GM23338 (cell line): Measurements from ENCODE around the gene ODAD4. TPM values are rescaled to one million over a fixed set of nuclear protein-coding genes. Genes with fewer than 3 reads are reported as not detected.

Source experiments
- ATAC-seq: fragments of 200-7000 bp; cut with Tn5 transposase; 3 replicates; pipeline ENCODE4 v1.9.1; 2020
- DNase-seq: peaks from one replicate; pipeline ENCODE4 v3.0.0-alpha.2; 2015; ENCODE audit warnings: low spot score
- H2AFZ ChIP-seq: fragments of 200-600 bp; sonication (generic); 2 replicates; pipeline ENCODE4 v1.8.0; 2016; ENCODE audit warnings: antibody characterized with exemption, mild to moderate bottlenecking, moderate library complexity
- H3F3A ChIP-seq: fragments of 200-600 bp; sonication (generic); replicated peaks from 2 replicates; pipeline ENCODE4 v1.8.0; 2017; ENCODE audit warnings: antibody characterized with exemption, mixed run types, low read depth
- H3K27ac ChIP-seq: fragments of 200-600 bp; sonication (generic); 2 replicates; pipeline ENCODE4 v1.6.1; 2016; ENCODE audit warnings: low read depth
- H3K27me3 ChIP-seq: fragments of 200-600 bp; sonication (generic); 2 replicates; pipeline ENCODE4 v1.8.0; 2016; ENCODE audit warnings: mild to moderate bottlenecking, mixed run types, moderate library complexity; ENCODE audit not compliant: insufficient read depth
- H3K36me3 ChIP-seq: fragments of 200-600 bp; sonication (generic); 2 replicates; pipeline ENCODE4 v1.8.0; 2016; ENCODE audit warnings: mild to moderate bottlenecking; ENCODE audit not compliant: insufficient read depth
- H3K4me1 ChIP-seq: fragments of 200-600 bp; sonication (generic); 2 replicates; pipeline ENCODE4 v1.8.0; 2016; ENCODE audit warnings: mild to moderate bottlenecking, moderate library complexity; ENCODE audit not compliant: insufficient read depth
- H3K4me2 ChIP-seq: fragments of 200-600 bp; sonication (generic); 2 replicates; pipeline ENCODE4 v1.7.1; 2017; ENCODE audit warnings: mixed run types
- H3K4me3 ChIP-seq: fragments of 200-600 bp; sonication (generic); 2 replicates; pipeline ENCODE4 v1.6.1; 2016; ENCODE audit warnings: mixed run types
- H3K79me2 ChIP-seq: fragments of 200-600 bp; sonication (generic); replicated peaks from 2 replicates; pipeline ENCODE4 v1.8.0; 2017; ENCODE audit warnings: mild to moderate bottlenecking; ENCODE audit not compliant: insufficient read depth
- H3K9me2 ChIP-seq: fragments of 200-600 bp; sonication (generic); 2 replicates; pipeline ENCODE4 v1.8.0; 2017; ENCODE audit not compliant: insufficient read depth
- H4K20me1 ChIP-seq: fragments of 200-600 bp; sonication (generic); replicated peaks from 2 replicates; pipeline ENCODE4 v1.8.0; 2017; ENCODE audit warnings: mild to moderate bottlenecking; ENCODE audit not compliant: insufficient read depth
- H3K27ac Mint-ChIP-seq: 2 replicates; pipeline ENCODE4 v1.8.0; 2020; ENCODE audit warnings: inconsistent platforms, mild to moderate bottlenecking, moderate library complexity, mixed read lengths
- H3K27me3 Mint-ChIP-seq: 3 replicates; pipeline ENCODE4 v1.8.0; 2022; ENCODE audit warnings: low read depth, mild to moderate bottlenecking, moderate library complexity, mixed read lengths, inconsistent platforms; ENCODE audit not compliant: insufficient read depth, poor library complexity
- H3K36me3 Mint-ChIP-seq: 3 replicates; pipeline ENCODE4 v1.8.0; 2021; ENCODE audit warnings: low read depth, mild to moderate bottlenecking, inconsistent platforms, moderate library complexity, mixed read lengths
- H3K4me1 Mint-ChIP-seq: 3 replicates; pipeline ENCODE4 v1.8.0; 2020; ENCODE audit warnings: mild to moderate bottlenecking, inconsistent platforms, mixed read lengths
- H3K4me3 Mint-ChIP-seq: 3 replicates; pipeline ENCODE4 v1.8.0; 2021; ENCODE audit warnings: moderate library complexity, mild to moderate bottlenecking, inconsistent platforms, mixed read lengths
- H3K9me3 Mint-ChIP-seq: 3 replicates; pipeline ENCODE4 v1.8.0; 2020; ENCODE audit warnings: moderate library complexity, mild to moderate bottlenecking, inconsistent platforms, mixed read lengths
- CREB1 ChIP-seq: fragments of 250-450 bp; sonication (Bioruptor Pico); IDR thresholded peaks from 2 replicates; pipeline ENCODE4 v1.5.0; 2020; ENCODE audit warnings: low read depth, mild to moderate bottlenecking, moderate library complexity
- EZH2 ChIP-seq: fragments of 200-600 bp; sonication (generic); IDR thresholded peaks from one replicate; pipeline ENCODE4 v1.8.0; 2017; ENCODE audit warnings: antibody characterized with exemption, mild to moderate bottlenecking, low read depth; ENCODE audit not compliant: unreplicated experiment
- EZH2phosphoT487 ChIP-seq: fragments of 200-600 bp; sonication (generic); IDR thresholded peaks from one replicate; pipeline ENCODE4 v1.8.1; 2018; ENCODE audit warnings: antibody characterized with exemption; ENCODE audit not compliant: unreplicated experiment
- JUNB ChIP-seq: IDR thresholded peaks from one replicate; pipeline ENCODE4 v1.6.1; 2016; ENCODE audit warnings: antibody characterized with exemption; ENCODE audit not compliant: unreplicated experiment
- NANOG ChIP-seq: IDR thresholded peaks from 2 replicates; pipeline ENCODE4 v1.6.1; 2016; ENCODE audit warnings: antibody characterized with exemption, borderline replicate concordance
- STAT1 ChIP-seq: IDR thresholded peaks from one replicate; pipeline ENCODE4 v1.6.1; 2016; ENCODE audit warnings: antibody characterized with exemption; ENCODE audit not compliant: unreplicated experiment
- ZNF114 ChIP-seq: fragments of 250-450 bp; sonication (Bioruptor Pico); IDR thresholded peaks from 2 replicates; pipeline ENCODE4 v1.5.0; 2020; ENCODE audit warnings: mild to moderate bottlenecking, moderate library complexity
- ZNF331 ChIP-seq: fragments of 250-450 bp; sonication (Bioruptor Pico); IDR thresholded peaks from 2 replicates; pipeline ENCODE4 v1.5.0; 2020; ENCODE audit warnings: low read depth, mild to moderate bottlenecking, moderate library complexity
- polyA plus RNA-seq: library from polyadenylated mRNA; unstranded; fragments of >200 nt; fragmentation: Nextera tagmentation; extraction: Ambion mirVana; gene quantifications from 2 replicates; pipeline ENCODE4 v1.2.1, GENCODE V29; 2016
- total RNA-seq: library from RNA; depleted of rRNA; stranded (reverse); fragments of >200 nt; shearing (Covaris generic); gene quantifications from 2 replicates; pipeline ENCODE4 v1.2.3, GENCODE V29; 2014
- TF ChIP-seq, protein P1 (sequence below): IDR thresholded peaks from one replicate; pipeline ENCODE4 v1.6.1; 2018; ENCODE audit warnings: antibody characterized with exemption; ENCODE audit not compliant: unreplicated experiment
- TF ChIP-seq, protein P2 (sequence below): IDR thresholded peaks from 2 replicates; pipeline ENCODE4 v1.6.1; 2016; ENCODE audit warnings: antibody characterized with exemption
- TF ChIP-seq, protein P3 (sequence below), 2 experiments: fragments of 200-600 bp in 1 of 2; sonication (generic) in 1 of 2; conservative IDR thresholded peaks; 2 replicates each; pipeline versions ENCODE4 v1.5.1 to v1.6.1; 2016 to 2017; ENCODE audit warnings: antibody characterized with exemption in 2 of 2, low read depth in 2 of 2, mild to moderate bottlenecking in 2 of 2, moderate library complexity in 1 of 2
- TF ChIP-seq, protein P4 (sequence below): fragments of 250-450 bp; sonication (Bioruptor Pico); IDR thresholded peaks from 2 replicates; pipeline ENCODE4 v1.5.0; 2020; ENCODE audit warnings: mild to moderate bottlenecking, moderate library complexity

ODAD4 gene
- total and polyA plus RNA-seq, 2 experiments from 2014 or later, result 1.7 to 1.8 TPM

GRCh38 chr17:41915566-41915965 is 14.9 kb upstream of the ODAD4 start (continued):
- TF ChIP-seq, protein P1, sequence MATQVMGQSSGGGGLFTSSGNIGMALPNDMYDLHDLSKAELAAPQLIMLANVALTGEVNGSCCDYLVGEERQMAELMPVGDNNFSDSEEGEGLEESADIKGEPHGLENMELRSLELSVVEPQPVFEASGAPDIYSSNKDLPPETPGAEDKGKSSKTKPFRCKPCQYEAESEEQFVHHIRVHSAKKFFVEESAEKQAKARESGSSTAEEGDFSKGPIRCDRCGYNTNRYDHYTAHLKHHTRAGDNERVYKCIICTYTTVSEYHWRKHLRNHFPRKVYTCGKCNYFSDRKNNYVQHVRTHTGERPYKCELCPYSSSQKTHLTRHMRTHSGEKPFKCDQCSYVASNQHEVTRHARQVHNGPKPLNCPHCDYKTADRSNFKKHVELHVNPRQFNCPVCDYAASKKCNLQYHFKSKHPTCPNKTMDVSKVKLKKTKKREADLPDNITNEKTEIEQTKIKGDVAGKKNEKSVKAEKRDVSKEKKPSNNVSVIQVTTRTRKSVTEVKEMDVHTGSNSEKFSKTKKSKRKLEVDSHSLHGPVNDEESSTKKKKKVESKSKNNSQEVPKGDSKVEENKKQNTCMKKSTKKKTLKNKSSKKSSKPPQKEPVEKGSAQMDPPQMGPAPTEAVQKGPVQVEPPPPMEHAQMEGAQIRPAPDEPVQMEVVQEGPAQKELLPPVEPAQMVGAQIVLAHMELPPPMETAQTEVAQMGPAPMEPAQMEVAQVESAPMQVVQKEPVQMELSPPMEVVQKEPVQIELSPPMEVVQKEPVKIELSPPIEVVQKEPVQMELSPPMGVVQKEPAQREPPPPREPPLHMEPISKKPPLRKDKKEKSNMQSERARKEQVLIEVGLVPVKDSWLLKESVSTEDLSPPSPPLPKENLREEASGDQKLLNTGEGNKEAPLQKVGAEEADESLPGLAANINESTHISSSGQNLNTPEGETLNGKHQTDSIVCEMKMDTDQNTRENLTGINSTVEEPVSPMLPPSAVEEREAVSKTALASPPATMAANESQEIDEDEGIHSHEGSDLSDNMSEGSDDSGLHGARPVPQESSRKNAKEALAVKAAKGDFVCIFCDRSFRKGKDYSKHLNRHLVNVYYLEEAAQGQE, result no peak
- TF ChIP-seq, protein P2, sequence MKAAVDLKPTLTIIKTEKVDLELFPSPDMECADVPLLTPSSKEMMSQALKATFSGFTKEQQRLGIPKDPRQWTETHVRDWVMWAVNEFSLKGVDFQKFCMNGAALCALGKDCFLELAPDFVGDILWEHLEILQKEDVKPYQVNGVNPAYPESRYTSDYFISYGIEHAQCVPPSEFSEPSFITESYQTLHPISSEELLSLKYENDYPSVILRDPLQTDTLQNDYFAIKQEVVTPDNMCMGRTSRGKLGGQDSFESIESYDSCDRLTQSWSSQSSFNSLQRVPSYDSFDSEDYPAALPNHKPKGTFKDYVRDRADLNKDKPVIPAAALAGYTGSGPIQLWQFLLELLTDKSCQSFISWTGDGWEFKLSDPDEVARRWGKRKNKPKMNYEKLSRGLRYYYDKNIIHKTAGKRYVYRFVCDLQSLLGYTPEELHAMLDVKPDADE, result no peak

- ATAC-seq (no peak), DNase-seq (no peak)
- H4K20me1 ChIP-seq, result peaks cover 57% of the 10 kb centered on the region
- no peak for TF ChIP-seq STAT1
- TF ChIP-seq ZNF114 (CRISPR knock-in tag), result no peak
- TF ChIP-seq, protein P2, result no peak
- TF ChIP-seq, protein P3, sequence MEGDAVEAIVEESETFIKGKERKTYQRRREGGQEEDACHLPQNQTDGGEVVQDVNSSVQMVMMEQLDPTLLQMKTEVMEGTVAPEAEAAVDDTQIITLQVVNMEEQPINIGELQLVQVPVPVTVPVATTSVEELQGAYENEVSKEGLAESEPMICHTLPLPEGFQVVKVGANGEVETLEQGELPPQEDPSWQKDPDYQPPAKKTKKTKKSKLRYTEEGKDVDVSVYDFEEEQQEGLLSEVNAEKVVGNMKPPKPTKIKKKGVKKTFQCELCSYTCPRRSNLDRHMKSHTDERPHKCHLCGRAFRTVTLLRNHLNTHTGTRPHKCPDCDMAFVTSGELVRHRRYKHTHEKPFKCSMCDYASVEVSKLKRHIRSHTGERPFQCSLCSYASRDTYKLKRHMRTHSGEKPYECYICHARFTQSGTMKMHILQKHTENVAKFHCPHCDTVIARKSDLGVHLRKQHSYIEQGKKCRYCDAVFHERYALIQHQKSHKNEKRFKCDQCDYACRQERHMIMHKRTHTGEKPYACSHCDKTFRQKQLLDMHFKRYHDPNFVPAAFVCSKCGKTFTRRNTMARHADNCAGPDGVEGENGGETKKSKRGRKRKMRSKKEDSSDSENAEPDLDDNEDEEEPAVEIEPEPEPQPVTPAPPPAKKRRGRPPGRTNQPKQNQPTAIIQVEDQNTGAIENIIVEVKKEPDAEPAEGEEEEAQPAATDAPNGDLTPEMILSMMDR (conservative IDR thresholded peaks at IDR 0.05; ENCODE audit: low read depth in 2 of 2), result no peak
- TF ChIP-seq, protein P4, sequence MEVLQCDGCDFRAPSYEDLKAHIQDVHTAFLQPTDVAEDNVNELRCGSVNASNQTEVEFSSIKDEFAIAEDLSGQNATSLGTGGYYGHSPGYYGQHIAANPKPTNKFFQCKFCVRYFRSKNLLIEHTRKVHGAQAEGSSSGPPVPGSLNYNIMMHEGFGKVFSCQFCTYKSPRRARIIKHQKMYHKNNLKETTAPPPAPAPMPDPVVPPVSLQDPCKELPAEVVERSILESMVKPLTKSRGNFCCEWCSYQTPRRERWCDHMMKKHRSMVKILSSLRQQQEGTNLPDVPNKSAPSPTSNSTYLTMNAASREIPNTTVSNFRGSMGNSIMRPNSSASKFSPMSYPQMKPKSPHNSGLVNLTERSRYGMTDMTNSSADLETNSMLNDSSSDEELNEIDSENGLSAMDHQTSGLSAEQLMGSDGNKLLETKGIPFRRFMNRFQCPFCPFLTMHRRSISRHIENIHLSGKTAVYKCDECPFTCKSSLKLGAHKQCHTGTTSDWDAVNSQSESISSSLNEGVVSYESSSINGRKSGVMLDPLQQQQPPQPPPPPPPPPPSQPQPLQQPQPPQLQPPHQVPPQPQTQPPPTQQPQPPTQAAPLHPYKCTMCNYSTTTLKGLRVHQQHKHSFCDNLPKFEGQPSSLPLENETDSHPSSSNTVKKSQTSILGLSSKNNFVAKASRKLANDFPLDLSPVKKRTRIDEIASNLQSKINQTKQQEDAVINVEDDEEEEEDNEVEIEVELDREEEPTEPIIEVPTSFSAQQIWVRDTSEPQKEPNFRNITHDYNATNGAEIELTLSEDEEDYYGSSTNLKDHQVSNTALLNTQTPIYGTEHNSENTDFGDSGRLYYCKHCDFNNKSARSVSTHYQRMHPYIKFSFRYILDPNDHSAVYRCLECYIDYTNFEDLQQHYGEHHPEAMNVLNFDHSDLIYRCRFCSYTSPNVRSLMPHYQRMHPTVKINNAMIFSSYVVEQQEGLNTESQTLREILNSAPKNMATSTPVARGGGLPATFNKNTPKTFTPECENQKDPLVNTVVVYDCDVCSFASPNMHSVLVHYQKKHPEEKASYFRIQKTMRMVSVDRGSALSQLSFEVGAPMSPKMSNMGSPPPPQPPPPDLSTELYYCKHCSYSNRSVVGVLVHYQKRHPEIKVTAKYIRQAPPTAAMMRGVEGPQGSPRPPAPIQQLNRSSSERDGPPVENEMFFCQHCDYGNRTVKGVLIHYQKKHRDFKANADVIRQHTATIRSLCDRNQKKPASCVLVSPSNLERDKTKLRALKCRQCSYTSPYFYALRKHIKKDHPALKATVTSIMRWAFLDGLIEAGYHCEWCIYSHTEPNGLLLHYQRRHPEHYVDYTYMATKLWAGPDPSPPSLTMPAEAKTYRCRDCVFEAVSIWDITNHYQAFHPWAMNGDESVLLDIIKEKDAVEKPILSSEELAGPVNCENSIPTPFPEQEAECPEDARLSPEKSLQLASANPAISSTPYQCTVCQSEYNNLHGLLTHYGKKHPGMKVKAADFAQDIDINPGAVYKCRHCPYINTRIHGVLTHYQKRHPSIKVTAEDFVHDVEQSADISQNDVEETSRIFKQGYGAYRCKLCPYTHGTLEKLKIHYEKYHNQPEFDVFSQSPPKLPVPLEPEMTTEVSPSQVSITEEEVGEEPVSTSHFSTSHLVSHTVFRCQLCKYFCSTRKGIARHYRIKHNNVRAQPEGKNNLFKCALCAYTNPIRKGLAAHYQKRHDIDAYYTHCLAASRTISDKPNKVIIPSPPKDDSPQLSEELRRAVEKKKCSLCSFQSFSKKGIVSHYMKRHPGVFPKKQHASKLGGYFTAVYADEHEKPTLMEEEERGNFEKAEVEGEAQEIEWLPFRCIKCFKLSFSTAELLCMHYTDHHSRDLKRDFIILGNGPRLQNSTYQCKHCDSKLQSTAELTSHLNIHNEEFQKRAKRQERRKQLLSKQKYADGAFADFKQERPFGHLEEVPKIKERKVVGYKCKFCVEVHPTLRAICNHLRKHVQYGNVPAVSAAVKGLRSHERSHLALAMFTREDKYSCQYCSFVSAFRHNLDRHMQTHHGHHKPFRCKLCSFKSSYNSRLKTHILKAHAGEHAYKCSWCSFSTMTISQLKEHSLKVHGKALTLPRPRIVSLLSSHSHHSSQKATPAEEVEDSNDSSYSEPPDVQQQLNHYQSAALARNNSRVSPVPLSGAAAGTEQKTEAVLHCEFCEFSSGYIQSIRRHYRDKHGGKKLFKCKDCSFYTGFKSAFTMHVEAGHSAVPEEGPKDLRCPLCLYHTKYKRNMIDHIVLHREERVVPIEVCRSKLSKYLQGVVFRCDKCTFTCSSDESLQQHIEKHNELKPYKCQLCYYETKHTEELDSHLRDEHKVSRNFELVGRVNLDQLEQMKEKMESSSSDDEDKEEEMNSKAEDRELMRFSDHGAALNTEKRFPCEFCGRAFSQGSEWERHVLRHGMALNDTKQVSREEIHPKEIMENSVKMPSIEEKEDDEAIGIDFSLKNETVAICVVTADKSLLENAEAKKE (CRISPR knock-in tag), result no peak
- no peak for TF ChIP-seq ZNF331
- no peak for TF ChIP-seq JUNB
- TF ChIP-seq EZH2, result no peak
- no peak for TF ChIP-seq CREB1 (CRISPR knock-in tag)
- TF ChIP-seq NANOG, result no peak
- TF ChIP-seq EZH2phosphoT487, result no peak
These were observed 13.2 kb upstream of the ODAD4 start for GRCh38 chr17:41917192-41917591.

More at GRCh38 chr17:41917192-41917591, 13.2 kb upstream of the ODAD4 start:
- peaks cover 44% of the 10 kb centered on the region for H3K36me3 Mint-ChIP-seq
- no peak overlapping the region for H3K27ac Mint-ChIP-seq
- Histone ChIP-seq H3K4me1 (peaks cover 47% of the 10 kb centered on the region), H3K27me3 (no peaks in the 10 kb centered on the region), H3K27ac (0 out of 2 replicates have a peak overlapping the region, but pooled peaks have one; percentile 16), H3F3A (peaks cover 33% of the 10 kb centered on the region), H2AFZ (no peak overlapping the region), H3K36me3 (peaks cover 15% of the 10 kb centered on the region), H3K79me2 (peaks cover 66% of the 10 kb centered on the region), H3K4me3 (peak overlapping the region; percentile 99), H3K9me2 (no peaks in the 10 kb centered on the region), H3K4me2 (peak overlapping the region; percentile 94)
- peaks cover 48% of the 10 kb centered on the region for H3K4me1 Mint-ChIP-seq
- H3K9me3 Mint-ChIP-seq, result no peaks in the 10 kb centered on the region; the same call in 2 of the 3 replicates
- peaks cover 16% of the 10 kb centered on the region for H3K27me3 Mint-ChIP-seq
- H3K4me3 Mint-ChIP-seq, result peak overlapping the region; percentile 90
